CD4-positive, alpha-beta T cell treated with Interleukin-21 for 1 hour (primary cell): Measurements from ENCODE around the gene BCKDHA.

Source experiments
- DNase-seq: peaks from one replicate; pipeline ENCODE4 v3.0.0-alpha.2; 2020

The BCKDHA gene

GRCh38 chr19:41397086-41398049 lies at the start of gene BCKDHA, which contains the start of gene EXOSC5:
Gene BCKDHA, plus strand, starts transcription at chr19:41397818. Its CDS starts 10 bp downstream, at chr19:41397828.
Gene EXOSC5, minus strand, starts transcription at chr19:41397359. Its CDS starts 31 bp downstream, at chr19:41397328.
- peak; percentile 100 for DNase-seq

DNA sequence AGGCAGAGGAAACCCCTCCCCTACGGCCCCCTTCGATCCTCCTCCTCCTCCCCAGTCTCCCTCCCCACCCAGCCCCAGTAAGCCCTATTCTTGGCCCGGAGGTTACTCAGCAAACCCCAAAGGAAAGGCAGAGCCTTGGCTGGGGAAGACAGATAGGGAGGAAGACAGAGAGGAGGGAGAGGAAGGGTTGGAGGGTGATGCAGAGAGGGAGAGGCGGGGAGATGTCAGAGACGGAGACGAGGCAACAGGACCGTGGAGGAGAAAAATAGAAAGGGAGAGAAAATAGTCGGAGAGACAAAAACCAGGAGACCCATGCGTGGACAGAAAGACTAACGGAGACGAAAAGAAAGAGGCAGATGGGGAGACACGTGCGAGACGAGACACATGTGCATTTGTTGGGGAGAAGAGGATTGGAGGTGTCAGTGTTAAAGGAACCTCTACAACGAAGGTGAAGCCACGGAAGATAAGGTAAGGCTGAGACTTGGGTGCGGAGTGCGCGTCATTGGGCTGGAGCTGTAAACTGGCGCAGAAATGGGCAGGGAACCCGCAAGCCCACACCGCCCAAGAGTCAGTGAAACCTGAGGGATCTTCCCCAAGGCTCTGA lies 46.8 kb upstream of the BCKDHA start:
- peak; percentile 25 for DNase-seq

DNA sequence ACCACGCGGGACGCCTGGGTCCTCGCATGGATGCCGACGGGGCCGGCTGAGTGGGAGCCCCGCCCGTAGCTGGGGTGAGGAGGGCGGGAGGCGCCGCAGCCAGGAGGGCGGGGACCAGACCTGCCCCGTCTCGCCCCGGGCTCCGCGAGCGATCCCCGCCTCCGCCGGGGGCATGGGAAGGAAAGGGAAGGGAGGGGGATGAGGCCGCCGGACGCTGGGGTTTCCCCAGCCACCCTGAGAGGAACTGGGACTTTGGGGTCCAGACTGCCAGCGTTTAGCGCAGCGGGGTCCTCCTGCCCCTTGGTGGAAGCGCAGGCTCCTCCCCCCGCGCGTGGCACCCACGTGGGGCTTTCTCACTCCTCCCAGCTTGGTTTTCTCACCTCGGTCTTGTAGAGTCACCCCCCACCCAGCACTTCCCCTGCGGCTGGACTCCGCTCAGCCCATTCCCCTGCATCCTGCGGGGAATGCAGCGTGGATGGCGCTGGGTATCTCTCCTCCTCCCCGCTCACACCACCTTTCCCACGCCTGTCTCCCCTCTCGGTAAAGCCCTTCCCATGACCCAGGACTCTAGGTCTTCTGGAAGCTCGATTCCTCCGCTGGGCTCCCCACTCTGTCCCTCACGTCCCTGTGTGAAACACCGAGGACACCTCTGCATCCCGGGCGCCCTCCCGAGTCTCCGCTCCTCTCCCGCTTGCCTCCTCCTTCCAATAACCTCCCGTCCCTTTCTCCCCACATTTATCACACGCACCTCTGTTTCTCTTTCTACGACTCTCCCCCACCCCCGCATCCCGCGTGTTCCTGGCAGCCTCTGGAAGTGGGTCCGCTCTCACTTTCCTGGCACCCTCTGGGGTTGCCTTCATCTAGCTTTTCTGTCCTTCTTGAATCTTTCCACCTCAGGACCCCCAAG lies 46.0 kb upstream of the BCKDHA start:
- DNase-seq: peak; percentile 89

- DNase-seq: no peak
Observed at GRCh38 chr19:41352279-41352608, 45.4 kb upstream of the BCKDHA start.

DNA sequence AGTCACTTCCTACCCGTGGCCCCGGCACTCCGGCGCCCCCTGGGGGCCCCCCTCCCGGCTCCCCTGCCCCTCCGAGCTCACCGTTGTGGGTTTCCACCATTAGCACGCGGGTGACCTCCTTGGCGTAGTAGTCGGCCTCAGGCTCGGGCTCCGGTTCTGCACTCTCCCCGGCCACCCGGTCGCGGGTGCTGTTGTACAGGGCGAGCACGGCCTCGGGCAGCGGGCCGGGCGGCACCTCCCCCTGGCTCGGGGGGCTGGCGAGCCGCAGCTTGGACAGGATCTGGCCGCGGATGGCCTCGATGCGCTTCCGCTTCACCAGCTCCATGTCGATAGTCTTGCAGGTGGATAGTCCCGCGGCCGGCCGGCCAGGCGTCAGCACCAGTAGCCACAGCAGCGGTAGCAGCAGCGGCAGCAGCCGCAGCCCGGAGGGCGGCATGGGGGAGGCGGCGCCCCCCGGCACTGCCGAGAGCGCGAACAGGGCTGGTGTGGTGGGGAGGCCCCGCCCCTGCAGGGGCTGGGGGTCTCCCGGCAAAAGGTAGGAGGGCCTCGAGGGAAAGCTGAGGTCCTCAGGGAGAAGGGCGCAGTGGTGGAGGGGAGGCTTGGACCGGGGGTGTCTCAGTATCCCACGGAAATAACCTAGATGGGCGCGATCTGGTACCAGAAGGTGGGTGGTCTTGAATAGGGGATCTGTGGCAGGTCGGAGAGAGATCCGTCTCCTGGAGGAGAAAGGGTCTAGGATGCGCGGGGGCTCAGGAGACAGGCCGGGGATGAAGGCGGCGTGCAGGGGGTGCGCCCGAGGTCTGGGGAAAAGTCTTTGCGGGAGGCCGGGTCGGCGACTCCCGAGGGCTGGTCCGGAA lies 44.8 kb upstream of the BCKDHA start:
- peak; percentile 80 for DNase-seq

DNA sequence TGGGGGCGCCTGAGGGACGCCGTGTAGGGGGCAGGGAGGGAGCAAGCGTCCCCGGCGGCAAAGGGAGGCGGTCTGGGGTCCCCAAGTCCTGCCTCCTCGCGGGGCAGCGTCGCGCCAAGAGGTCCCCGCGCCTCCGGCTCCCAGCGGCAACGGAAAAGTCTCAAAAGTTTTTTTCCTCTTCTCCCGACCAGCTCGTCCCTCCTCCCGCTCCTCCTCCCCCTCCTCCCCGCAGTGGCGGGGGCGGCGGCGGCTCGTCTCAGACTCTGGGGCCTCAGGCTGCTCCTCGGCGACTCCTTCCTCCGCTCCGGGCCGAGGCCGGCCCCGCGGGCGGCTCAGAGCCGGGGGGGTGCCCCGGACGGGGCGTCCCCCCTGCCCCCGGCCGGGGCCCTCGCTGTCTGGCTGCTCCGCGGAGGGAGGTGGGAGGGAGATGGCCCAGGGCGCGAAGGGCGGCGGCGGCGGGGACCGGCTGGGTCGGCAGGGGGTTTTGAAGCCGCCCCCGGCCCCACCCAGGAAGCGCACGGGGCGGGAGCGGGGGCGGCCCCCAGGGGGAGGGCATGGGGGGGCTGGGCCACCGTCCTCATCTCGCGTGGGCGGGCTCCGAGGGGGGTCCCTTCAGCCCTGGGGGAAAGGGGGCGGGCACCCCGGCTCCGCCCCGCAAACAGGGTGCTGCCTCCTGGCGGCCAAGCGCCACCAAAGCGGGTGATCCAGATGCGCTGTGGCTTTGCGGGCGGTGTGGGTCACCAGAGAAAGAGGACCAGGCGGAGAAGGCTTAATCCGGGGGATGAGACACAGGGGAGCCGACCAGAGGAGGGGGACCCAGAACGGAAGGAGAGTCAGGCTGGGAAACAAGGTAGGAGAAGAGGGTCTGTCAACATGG lies 43.9 kb upstream of the BCKDHA start, which contains the start of gene TGFB1:
TGFB1 (minus strand) TSS at position 457 of the 877 bp plus-strand sequence. CDS start 878 bp downstream, outside the sequence.
- DNase-seq: peak; percentile 96

- no peak for DNase-seq
Observed at GRCh38 chr19:41354343-41354953, 43.2 kb upstream of the BCKDHA start.

DNA sequence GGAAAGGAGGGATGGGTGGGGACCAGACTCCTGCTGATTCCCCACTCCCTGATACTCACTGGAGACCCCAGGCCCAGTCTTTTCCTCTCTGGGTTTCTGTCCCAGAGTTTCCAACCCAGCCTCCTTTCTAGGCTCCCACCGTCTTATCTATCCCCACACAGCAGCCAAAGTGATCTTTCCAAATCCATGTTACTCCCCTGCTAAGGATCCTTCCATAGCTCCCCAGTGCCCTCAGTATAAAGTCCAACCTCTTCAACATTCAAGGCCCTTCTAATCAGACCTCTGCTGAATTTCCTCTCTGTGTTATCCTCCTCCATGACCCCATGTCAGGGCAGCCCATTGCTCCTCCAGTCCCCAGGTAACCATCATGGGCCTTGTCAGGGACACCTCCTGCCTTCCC lies 42.6 kb upstream of the BCKDHA start:
- DNase-seq: no peak

GRCh38 chr19:41355802-41356201 lies 41.8 kb upstream of the BCKDHA start:
- DNase-seq: no peak

- DNase-seq: peak; percentile 59
Observed at GRCh38 chr19:41356984-41357739, 40.5 kb upstream of the BCKDHA start.

DNA sequence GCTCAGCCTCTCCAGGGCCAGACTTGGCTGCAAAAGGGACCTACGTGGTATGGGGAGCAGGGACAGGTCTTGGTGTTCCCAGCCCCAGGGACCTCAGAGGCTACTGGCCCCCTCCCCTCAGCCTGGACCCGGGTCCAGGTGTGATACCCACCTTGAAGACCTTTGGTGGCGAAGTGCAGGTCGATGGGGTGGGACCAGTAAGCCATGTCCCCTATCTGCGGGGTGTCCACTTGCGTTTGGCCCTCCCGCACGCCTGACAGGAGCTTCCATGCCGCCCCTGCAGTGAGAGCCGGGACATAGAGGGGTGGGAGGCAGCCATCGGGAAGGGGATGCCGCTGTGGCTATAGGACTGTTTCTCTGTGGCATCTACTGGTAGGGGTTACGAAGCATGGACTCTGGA lies 39.9 kb upstream of the BCKDHA start:
- no peak for DNase-seq

DNA sequence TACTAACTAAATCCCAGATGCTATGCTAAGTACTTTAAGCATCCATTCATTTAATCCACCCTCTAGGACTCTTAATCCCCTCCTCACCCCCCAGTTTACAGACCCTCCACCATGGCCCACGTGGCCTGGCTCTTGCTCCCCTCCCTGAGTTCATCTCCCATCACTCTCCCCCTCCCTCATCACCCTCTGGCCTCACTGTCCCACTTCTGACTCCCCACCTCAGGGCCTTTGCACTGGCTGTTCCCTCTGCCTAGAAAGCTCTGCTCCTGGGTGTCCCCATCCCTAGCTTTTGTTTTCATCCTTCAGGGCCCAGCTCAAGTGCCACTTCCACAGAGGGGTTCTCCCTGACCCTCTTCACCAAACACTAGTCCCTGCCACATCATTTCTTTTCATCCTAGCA lies 37.9 kb upstream of the BCKDHA start:
- DNase-seq: no peak

GRCh38 chr19:41362143-41362847 lies 35.3 kb upstream of the BCKDHA start:
- DNase-seq: no peak

DNA sequence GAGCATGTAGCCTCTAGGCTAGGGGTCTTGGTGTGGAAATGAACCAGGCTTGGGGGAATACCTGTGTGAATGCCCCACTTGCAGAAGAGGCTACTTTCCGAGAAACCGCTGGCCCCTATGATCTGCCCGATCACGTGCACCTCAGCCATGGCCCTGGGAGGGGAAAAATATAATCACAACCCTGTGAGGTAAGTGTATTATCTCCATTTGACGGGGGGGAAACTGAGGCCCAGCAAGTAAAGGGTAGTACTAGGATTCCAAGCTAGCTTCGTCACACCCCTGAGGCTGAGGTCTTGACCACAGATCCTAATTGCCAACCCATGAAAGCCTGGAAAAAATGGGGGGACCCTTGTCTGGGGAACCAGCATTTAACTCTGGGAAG lies 34.3 kb upstream of the BCKDHA start:
- DNase-seq: no peak

- peak; percentile 99 for DNase-seq
Observed at GRCh38 chr19:41363753-41364523, 33.7 kb upstream of the BCKDHA start, which contains the start of gene B9D2. Gene B9D2, minus strand, starts transcription at chr19:41364149. Its CDS starts 630 bp downstream, at chr19:41363519.

GRCh38 chr19:41364524-41365391 lies 32.9 kb upstream of the BCKDHA start:
- DNase-seq: no peak

DNA sequence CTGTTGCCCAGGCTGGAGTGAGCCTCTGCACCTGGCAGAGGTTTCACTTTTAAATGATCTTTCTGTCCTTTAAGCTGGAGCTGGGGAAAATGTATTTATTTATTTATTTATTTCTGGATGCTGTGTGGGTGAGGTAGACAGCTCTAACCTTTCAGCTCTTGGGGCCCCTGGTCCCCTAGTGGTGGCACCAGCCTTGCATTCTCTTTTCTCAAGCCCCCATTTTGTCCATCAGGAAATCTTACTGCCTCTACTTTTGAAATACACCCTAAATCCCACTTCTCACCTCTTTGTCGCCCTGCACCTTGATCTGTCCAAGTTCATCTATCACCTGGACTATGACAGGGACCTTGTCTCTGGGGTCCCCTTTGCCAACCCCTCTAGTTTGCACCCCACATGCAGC lies 31.5 kb upstream of the BCKDHA start:
- no peak for DNase-seq
